Stimulated activated CD8-positive, alpha-beta memory T cell treated with anti-CD3 and anti-CD28 coated beads, Interleukin-12 subunit alpha, Interleukin-12 subunit beta, amount 100 ng/mL, for 24 hours (primary cell): ENCODE data around the gene GJA9.
"Not testable (repeated sequence)": the region's sequence is repeated elsewhere in the genome, so short reads cannot be mapped to it uniquely, and the experiment has no call there.

Experiments
- DNase-seq: peaks from one replicate; pipeline ENCODE4 v3.0.0-alpha.2; 2020; ENCODE audit errors: extremely low read depth

Gene GJA9

DNA sequence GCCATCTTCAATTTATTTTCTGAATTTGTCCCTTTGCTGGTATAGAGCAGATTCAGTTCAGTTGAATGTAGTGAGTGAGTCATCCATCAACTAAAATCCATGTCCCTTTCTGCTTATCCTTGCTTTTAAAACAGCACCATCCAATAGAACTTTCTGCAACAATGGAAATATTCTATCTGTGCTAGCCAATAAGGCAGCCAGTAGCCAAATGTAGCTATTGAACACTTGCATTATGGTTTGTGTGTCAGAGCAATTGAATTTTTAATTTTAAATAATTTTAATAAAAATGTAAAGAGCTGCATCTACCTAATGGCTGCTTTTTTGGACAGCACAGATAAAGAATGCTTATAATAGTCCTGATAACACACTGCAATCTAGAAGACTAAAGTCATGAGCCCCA, at the start of gene GJA9:
Gene GJA9, minus strand, starts transcription at position 101 of the 400 bp plus-strand sequence. CDS start 5,489 bp downstream, outside the sequence.
- DNase-seq, result no peak

DNA sequence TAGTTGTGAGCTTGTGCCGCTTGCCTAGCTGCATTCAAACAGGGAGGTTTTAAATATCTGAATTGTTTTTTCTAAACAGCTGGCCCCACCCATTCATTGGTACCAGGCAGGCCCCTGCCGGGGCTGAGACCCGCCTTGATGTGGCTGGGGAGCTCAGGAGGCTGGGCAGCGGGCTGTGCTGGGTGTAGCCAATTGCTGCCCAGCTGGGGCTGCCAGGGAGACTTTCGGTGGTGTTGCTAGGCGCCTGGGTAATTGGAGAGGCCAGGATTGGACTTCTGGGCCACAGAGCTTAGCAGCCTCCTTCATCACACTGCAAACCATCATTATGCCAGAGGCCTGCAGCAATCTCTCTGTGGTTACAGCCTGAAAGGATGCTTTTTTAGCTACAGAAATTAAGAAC, 48.1 kb upstream of the GJA9 start:
- DNase-seq, result no peak

DNA sequence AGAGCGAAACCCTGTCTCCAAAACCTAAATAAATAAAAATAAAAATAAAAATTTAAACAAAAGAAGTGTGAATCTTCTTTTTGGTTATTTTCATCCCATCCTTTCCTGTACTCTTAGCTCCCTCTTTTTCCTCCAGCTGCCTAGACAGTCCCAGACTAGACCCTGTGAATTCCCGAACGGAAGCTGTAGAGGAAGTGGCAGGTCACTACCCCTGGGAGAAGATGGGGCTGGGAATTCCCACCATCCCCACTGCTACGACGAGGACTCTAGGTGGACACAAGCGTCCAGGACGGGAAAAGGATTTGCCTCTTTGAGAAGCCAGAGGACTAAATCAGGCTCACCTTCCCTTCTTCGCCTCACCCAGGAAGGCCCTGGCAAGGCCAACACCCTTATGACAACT, 47.7 kb upstream of the GJA9 start:
- no peak for DNase-seq

DNA sequence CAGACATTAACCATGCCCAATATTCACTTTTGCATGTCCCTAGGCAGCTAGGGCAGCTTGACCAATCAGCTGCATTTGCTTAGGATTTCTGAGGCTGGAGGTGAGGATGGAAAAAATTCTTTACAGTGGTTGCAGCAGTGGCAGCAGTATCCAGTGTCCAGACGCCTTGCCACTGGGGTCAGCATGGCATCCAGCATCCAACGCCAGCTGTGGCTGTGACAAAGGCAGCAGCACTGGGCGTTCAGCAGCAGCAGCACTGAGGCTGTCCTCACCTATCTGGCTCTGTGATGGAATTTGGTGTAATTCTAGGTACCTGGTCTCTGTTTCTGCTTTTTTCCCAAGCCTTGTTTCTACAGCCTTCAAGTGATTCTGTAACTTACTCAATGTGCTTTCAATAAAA, 44.7 kb upstream of the GJA9 start:
- no peak for DNase-seq

DNA sequence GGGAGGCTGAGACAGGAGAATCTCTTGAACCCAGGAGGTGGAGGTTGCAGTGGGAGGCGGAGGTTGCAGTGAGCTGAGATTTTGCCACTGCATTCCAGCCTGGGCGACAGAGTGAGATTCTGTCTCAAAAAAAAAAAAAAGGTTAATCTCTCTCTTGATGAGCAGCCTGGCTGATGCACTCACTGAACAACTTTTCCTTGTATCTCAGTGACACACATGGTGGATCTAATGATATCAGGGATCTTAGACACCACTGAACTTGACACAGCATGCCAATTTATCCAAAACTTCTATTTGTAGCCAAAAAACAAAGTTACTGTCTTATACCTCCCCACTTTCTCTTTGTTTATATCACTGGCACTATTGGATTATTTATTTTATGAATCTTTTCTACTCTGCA, 44.0 kb upstream of the GJA9 start:
- no peak for DNase-seq

DNA sequence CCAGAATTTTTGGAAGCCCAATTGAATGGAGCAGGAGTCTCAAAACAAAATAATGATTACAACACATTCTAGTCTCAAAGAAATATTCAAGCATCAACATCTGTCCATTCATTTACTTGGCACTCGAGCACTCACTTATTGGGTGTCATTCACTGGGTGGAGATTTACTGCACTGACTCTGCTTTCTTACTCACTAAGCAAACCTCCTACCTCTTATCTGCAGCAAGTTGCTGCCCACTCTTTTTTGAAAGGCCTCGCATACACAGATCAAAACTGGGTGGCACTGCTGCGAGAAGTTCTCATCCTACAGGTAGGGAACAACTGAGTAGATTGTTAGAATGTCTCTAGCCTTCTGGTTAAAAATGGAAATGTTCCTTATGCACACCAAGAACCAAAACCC, 42.2 kb upstream of the GJA9 start:
- no peak for DNase-seq

DNA sequence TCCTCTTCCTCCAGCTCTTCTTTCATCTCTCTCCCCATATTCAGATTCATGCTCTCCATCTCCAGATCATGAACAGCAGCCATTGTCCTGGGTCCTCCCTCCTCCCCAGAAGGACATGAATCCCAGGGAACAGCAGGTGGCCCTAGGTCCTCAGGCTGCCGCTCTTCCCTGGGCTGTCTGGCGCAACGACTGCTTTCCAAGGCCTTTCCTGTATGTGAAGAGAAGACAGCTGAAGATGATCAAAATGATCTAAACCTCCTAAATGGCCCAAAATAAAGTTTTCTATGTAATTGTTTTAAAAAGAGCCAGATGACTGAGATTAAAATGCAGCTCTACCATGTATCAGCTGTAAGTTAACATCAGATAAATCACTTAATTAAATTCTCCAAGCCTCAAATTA, 37.7 kb upstream of the GJA9 start:
- DNase-seq, result no peak

DNA sequence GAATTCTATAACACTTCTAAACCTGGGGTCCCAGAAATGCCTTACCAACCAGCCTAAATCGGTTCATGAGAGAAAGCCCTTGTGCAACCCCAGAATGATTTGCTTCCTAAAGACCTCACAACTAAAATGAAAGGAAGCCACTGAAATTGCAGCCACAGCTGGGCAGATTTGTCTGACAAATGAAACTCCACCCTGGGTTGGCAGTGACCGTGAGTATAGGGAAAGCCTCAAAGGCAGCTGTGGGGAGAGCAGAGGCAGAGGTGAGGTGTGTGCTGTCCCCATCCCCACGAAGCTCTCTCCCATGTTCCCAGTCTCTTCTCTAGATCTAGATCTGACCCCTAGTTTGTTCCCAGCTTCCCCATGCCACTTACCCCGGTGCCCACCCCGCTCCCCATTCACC, 37.2 kb upstream of the GJA9 start:
- no peak for DNase-seq

DNA sequence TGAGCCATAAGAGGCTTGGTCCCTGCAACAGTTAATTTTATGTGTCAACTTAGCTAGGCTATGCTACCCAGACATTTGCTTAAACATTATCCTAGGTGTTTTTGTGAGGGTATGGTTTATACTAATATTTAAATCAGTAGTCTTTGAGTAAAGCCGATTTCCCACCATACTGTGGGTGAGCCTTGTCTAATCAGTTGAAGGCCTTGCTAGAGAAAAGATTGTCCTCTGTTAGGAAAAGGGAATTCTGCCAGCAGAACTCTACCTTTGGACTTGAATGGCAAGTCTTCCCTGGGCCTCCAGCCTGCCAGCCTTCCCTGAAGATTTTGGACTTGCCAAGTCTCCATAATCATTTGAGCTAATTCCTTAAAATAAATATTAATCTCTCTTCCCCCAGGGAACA, 36.4 kb upstream of the GJA9 start:
- DNase-seq, result no peak

DNA sequence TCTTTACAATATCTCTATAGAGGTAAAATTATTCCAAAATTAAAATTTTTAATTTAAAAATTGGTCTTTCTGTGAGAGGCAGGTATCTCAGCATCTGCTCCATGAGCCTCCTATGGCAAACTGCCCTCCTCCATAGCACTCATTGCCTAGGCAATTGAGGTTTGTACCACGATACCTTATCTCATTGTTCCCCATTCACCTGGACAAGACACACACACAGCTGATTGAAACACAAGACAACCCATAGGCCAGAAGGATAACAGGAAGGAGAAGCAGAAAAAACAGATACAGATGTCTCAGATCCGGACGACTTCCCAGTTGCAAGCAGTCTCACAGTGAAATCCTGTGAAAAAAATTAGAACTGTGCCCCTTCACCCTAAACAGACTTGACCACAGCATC, 36.0 kb upstream of the GJA9 start:
- DNase-seq, result no peak

DNA sequence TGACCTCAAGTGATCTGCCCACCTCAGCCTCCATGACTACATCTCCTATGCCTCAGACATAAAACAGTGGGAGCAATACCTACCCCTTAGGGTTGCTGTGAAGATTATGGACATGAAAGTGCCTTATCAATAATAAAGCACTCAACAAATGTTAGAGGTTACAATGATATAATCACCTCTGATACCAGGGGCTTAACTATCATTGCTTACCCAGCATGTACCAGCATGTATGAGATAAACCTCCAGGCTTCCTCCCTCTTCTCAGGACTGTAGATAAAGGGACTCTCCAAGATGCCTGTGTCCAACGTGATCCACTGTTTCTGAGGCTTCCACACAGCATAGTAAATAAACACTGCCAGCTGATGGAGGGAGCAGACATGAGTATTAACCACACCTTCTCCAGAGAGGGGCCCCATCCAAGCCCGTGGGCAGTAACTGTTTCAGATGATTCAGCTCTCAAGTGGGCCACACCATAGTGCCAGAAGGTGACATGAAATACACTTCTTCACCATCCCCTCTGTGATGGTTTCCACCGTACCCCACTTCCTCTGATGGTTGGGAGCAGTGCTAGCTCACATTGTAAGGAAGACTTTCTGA, 34.1 kb upstream of the GJA9 start:
- no peak for DNase-seq

DNA sequence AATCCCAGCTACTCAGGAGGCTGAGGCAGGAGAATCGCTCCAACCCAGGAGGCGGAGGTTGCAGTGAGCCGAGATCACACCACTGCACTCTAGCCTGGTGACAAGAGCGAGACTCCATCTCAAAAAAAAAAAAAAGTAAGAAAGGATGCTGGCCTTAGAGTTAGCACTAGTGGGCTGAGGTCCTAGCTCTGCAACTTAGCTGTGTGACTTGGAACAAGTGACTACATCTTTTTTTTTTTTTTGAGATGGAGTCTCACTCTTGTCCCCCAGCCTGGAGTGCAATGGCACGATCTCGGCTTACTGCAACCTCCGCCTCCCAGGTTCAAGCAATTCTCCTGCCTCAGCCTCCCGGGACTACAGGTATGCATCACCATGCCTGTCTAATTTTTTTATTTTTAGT, 33.5 kb upstream of the GJA9 start:
- not testable (repeated sequence) for DNase-seq

DNA sequence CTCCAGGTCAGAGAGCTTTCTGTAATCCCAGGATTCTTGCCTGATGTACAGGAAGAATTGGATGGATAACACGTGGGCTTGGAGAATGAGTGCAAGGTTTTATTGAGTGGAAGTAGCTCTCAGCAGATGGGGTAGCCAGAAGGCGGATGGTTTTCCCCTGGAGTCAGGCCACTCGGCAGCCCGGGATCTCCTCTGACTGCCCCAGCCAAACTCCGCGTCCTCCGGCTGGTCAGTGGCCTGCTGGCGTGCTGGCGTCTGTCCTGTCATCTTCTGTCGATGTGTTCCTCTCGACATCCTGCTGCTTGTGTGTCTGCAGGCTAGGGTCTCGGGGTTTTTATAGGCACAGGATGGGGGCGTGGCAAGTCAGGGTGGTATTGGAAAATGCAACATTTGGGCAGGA, 27.4 kb upstream of the GJA9 start:
- DNase-seq, result no peak

DNA sequence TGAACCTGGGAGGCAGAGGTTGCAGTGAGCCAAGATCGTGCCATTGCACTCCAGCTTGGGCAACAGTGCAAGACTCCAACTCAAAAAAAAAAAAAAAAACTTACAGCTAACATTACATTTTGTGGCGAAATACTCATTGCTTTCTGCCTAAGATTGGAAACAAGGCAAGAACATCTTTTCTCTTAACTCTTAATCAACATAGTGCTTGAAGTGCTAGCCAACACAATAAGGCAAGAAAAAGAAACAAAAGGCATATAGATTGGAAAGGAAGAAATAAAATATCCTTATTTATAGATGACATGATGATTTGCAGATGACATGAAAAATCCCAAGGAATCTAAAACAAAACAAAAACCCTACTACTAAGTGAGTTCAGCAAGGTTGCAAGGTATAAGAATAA, 24.6 kb upstream of the GJA9 start:
- no peak for DNase-seq

DNA sequence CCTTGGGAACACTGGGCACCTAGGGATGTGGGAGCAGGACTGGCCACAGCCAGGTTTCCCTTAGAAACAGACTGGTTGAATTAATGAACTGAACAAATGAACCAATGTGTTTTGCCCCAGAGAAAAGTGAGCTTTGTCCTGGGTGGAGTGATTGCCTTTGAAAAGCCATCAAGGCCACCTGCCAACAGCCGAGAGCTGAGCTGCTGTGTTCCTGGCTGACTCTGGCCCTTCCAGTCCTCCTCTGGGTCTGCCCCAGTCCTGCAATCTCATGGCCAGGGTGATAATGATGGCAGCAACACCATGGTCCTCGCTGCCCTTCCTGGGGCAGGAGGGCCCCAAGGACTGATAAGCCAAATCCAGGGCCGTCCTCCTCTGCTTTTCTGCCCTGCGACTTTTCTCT, 18.2 kb upstream of the GJA9 start:
- no peak for DNase-seq

DNA sequence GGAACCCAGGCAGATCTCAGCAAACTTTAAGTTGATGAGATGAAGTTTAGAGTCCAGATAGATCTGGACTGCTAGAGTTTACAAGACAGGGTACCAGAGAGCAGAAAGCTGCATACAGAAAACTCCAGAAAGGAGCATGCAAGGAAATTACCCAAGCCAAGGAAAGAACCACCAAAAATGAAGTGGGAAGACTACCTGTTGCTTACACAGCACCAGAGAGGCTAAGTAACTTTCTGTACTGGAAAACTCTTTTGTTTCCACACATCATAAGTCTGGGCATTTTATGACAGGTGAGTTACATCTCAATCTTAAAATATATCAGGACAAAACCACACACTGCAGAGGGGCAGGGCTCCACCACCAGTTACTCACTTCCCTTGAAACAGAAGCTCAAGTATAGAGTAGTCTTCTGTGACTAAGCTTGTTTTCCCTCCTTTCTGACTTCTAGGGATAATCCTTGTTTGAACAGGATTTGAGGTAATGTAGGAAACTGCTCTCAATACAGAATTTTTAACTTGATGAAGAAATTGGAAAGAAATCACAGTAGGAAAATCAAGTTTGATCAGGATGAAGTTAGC, 17.4 kb upstream of the GJA9 start:
- no peak for DNase-seq

DNA sequence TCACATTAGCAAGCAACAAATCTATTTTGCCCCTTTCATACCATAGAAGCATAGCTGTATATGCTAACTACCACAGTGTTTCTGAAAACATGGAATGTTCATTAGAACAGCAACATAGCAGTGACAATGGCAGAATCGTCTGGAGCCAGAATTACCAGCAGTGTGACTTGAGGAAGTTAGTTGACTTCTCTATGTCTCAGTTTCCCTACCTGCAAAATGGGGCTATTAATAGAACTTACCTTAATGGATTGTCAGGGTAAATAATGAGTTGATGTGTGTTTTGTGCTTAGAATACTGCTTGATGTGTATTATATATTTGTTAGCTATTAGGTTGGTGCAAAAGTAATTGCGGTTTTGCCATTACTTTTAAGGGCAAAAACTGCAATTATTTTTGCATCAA, 14.8 kb upstream of the GJA9 start:
- no peak for DNase-seq

DNA sequence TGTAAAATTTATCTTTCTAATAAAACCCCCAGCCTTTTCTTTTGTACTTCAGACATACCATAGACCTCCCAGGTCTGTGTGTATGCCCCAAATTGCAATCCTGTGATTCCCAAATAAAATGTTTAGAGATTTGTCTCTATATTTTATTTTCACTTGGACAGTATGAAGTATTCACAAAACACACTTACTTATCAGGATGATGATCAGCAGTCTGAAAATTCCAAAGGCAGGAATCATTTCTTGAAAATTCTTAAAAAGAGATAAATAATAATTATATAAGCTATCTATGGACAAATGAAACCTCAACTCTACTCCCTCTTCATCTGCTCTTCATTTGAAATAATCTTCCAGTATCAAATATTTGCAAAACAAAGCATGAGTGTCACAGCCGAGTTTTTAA, 11.6 kb upstream of the GJA9 start:
- DNase-seq, result no peak

DNA sequence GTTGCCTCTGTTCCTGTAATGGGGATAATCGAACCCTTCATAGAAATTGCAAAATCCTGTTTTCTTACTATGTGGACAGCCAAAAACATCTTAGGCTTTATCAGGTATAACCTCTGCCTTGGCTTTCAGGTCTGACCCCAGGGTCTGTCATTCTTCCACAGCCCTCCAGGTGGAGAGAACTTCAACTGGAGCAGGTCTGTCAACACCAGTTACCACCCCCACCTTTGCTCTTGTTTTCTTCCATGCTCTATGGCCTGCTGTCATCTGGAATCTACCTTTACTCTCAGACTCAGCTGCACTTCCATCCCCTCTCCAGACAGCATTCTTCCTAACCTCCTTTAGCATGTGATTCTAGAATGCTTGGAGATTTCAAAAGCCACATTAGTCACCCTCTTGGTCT, 10.4 kb upstream of the GJA9 start:
- DNase-seq, result no peak

DNA sequence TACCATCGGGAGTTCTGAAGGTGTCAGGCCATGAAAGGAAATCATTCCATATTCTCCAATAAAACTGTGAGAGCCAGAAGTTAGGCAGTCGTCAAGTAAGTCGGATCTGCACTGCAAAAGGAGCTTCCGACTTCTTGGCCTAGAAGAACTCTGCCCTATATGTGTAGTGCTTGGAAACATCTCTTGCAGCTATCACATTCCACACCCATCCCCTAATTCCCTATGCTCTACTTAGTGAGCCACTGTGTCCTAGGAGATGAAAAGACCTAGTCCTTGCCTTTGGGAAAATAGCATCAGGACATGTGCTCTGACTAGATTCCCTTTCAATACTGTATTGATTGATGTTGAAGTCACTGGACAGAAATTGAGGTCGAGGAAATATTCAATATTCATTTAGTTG, 8.2 kb upstream of the GJA9 start:
- DNase-seq, result no peak

DNA sequence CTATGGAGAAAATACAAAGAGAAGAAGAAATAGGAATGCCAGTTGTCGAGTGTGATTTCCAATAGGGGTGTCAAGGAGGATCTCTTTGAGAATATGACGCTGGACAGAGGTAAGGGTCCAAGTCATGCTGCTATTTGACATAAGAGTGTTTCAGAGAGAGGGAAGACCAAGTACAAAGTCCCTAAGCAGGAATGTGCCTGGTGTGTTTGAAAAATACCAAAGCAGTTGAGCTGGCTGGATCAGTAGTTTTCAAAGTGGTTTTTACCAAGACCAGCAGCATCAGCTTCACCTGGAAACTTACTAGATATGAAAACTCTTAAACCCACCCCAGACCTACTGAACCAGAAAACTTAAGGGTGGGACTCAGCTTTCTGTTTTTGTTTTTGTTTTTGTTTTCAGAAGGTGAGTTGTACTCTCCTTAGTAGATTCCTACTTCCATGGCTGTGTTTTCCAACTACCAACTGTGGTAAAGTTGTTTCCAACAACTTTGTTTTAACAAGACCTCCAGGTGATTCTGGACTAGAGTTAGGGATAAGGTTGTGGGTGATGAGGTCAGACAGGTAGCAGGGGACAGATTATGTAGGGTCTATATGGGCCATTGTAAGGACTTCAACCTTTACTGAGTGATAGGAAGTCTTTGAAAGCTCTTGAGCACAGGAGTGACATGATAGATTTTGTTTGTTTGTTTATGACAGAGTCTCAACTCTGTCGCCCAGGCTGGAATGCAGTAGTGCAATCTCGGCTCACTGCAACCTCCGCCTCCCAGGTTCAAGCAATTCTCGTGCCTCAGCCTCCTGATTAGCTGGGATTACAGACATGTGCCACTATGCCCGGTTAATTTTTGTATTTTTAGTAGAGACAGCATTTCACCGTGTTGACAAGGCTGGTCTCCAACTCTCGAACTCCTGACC, 7.3 kb upstream of the GJA9 start:
- DNase-seq, result no peak

DNA sequence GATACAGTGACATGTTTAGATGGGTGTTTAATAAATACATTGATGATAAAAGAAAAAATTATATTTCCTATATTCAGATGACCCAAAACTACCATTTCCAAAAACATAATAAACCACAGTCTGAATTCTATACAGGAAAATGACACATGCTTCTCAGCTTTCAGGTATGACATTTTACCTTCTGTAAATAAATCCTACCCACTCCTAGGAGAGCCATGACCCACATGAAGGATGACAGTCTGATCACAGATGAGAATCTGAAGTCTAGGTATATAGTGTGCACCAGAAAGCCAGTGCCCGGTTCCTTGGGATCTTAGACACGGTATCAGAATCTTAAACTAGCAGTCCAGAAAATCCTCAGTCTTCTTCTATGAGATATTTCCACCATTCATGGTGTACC, 3.7 kb upstream of the GJA9 start:
- no peak for DNase-seq

DNA sequence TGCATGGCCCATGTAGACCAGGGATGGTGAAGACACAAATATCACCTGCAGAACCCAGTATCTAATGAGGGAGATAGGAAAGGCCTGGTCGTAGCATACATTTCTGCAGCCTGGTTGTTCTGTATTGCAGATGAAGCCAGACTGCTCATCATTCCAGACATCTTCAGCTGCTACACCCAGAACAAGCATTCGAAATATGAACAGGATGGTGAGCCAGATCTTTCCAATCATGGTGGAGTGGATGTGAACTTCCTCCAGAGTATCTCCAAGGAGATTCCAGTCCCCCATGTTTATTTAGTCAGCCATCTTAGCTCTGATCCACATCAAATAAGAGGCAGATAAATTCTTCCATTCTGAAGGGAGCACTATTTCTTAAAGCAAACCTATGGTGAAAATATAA, 5.6 kb downstream of the GJA9 start:
- no peak for DNase-seq
